Myocyte (in vitro differentiated cells): Measurements from ENCODE around the gene IFT74. TPM values are rescaled to one million over a fixed set of nuclear protein-coding genes. Genes with fewer than 3 reads are reported as not detected.

ENCODE experiments used
- DNase-seq: peaks from one replicate; pipeline ENCODE4 v3.0.0-alpha.2; 2012; ENCODE audit warnings: low read depth
- polyA plus RNA-seq: library from polyadenylated mRNA; unstranded; fragments of >200 nt; gene quantifications from one replicate; pipeline ENCODE4 v1.2.1, GENCODE V29; 2012; ENCODE audit warnings: missing spikeins
- total RNA-seq: library from RNA; depleted of rRNA; stranded (reverse); fragments of >200 nt; gene quantifications from 2 replicates; pipeline ENCODE4 v1.2.3, GENCODE V29; 2014

The IFT74 gene
- 20.0 and 30.8 TPM in 2 replicates for total RNA-seq
- 6.8 TPM for polyA plus RNA-seq

DNA sequence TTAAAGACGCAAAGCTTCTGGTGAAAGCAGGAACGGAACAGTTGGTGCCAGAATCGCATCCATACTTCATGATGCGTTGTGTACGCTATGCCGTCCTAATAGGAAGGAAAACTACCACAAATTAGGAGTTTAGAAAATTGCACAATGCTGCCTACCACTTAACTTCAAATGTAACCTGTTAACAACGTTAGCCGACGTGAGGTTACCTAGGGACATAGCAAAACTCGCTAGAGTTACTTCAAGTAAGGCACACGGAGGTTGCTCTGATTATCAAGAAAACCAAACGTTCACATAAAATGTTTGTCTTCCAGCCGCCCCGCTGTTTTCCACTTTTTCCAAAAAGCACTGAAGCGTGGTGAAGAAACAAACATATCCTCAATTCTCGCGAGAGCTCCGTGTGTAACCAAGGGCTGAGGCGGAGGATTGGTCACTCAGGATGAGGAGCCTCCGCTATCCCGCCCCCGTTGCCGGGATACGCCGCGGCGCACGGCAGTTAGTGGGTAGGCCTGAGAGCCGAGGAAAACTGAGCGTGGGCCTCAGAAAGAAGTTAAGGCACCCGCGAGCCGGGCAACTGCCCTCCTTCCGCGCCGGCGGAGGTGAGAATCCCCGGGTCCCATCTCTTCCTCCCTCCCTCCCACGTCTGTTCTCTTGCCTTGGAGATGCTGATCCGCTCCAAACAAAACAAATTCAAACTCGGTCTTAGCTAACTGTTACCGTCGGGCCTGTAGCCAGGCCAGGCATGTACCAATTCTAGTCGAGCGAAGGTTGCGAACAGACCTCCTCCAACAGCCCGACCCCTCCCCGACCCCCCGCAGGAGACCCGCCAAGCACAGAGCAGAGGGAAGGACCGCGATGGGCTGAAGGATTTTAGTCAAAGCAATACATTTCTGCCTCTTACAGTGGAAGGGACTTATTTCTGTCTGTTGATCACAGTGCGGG, at the start of gene IFT74:
TSS of gene IFT74 (plus strand) at position 492 of the 939 bp plus-strand sequence. CDS start 5,556 bp downstream, outside the sequence.
- DNase-seq = peak; percentile 100

DNA sequence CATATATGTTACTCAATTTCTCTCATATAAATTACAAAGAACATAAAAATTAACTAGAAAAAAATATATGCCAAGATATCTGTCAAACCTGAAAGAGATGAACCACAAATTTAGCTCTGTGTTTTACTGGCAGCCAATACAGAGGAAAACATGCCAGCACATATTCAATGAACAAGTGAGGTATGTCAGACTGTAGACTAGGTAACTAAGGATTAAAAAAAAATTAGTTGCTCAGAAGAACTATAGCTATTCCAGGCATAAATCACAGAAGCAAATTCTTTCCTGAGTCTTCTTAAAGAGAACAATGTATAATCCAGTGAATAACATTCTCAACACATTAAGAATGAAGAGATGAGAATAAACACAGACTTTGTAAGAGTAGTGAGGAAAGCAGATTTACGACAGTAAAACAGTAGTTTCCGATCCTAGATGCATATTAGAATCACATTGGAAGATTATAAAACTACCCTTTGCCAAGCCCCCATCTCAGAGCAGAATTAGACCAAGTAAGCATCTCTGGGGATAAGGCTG, 43.0 kb upstream of the IFT74 start:
- no peak for DNase-seq

DNA sequence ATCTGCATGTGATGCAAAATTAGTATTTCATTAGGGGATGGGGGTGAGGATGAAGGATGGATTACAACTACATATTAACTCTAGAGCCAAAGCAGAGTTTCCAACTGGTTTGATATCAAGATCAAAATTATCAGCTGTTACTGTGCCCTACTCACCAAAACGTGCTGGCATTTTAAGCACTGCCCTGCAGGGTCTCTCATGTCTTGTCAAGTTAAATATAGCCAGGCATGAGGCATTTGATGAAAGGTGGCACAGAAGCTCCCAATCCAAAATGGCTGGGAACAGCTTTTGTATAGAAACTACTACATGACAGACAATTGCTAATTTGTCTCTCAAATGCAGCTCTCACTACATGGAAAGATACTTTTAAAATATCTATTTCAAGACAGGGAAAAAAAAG, 36.5 kb upstream of the IFT74 start:
- DNase-seq = peak; percentile 54

DNA sequence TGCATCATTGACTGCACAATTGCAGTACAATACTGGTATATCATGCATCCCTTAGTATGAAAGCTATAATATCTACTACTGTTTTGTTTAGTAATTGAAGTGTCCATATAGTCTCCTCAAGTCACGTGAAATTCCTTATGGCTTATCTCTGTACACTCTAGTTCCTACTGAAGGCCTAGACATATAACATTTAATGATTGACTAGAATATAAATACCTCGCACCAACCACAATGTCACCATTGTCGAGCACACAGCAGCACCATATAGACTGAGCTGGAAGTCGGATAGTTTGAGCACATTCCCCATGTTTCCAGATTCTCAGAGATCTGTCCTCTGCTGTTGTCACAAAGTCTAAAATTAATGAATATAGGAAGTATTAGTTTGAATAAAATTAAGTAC, 30.6 kb upstream of the IFT74 start:
- no peak for DNase-seq

DNA sequence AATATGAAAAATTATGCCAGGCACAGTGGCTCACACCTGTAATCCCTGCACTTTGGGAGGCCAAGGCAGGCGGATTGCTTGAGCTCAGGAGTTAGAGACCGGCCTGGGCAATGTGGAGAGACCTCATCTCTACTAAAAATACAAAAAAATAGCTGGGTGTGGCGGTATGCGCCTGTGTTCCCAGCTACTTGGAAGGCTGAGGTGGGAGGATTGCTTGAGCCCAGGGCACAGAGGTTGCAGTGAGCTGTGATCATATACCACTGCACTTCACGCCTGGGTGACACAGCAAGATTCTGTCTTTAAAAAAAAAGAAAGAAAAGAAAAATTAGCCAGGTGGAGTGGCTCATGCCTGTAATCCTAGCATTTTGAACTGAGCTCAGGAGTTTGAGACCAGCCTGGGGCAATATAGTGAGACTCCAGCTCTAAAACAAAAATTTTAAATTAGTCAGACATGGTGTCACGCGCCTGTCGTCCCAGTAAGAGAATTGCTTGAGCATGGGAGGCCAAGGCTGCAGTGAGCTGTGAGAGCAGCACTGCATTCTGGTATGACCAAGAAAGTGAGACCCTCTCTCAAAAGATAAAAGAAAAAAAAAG, 27.2 kb upstream of the IFT74 start:
- DNase-seq = no peak

DNA sequence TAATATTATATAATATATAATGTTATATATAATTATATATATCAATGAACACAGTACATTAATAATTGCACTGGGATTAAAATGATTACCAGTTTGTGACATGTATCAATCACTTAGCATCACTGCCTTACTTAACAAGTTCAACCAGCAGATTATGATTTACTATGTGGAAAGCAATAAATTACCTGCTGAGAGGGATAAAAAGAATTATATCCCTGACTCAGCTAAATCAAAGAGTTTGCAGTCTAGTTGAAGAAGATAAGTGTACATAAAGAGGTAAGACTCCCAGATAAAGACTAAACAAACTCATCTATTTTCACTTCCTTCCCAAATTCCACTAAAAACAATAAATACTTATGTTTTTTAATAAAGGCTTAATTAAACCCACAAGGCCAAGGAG, 20.4 kb upstream of the IFT74 start:
- DNase-seq = no peak

DNA sequence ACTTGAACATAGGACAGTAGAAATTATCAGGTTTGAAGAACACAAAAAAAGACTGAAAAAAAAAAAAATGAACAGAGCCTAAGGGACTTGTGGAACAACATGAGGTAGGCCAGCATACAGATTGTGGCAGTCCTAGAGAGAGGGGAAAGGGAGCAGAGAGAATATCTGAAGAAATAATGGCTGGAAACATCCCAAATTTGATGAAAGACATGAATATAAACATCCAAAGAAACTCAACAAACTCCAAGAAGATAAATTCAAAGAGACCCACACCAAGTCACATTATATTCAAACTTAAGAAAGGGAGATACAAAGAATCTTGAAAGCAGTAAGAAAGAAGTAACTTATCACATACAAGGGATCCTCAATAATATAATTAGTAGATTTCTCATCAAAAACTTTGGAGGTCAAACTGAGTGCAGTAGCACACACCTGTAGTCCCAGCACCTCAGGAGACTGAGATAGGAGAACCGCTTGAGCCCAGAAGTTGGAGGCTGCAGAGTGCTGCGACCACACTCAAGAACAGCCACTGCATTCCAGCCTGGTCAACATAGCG, 18.3 kb upstream of the IFT74 start:
- no peak for DNase-seq

DNA sequence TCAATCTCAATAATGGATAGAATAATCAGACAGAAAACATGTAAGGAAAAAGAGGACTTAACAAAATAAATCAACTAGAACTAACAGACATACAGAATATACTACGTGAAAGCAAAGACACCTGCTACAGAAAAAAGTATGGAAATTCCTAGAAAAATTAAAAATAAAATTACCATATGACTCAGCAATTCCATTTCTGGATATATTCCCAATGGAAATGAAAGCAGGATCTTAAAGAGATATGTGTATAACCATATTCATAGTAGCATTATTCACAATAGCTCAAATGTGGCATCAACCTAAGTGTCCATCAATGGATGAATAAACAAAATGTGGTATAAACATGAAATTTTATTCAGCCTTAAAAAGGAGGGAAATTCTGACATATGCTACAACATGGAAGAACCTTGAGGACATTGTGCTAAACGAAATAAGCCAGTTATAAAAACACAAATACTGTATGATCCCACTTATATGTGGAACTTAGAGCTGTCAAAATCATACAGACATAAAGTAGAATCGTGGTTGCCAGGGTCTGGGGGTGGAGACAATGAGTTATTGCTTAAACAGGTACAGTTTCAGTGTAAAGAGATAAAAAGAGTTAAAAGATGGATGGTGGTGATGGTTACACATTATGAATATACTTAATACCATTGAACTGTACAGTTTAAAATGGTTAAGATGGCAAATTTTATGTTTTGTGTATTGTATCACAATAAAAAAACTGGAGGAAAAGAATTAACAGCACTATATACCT, 16.1 kb upstream of the IFT74 start:
- DNase-seq = no peak

DNA sequence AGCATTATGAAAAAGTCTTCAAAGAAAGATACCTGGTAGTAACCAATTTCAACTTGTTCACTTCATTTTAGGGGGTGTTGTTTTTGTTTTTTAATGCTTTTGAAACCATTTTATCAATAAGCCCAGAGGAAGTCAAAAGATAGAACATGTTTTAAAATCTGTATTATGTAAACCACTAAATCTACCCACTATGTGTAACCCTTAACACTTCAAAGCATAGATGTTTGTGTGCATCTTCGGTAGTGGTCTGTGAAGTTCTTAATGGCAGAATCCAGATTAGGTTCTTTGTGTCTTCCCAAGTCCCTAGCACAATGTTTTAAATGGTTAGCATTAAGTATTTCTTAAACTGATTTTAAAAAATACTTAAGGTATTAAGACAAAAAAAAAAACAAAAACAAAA, 15.4 kb upstream of the IFT74 start:
- DNase-seq = no peak

DNA sequence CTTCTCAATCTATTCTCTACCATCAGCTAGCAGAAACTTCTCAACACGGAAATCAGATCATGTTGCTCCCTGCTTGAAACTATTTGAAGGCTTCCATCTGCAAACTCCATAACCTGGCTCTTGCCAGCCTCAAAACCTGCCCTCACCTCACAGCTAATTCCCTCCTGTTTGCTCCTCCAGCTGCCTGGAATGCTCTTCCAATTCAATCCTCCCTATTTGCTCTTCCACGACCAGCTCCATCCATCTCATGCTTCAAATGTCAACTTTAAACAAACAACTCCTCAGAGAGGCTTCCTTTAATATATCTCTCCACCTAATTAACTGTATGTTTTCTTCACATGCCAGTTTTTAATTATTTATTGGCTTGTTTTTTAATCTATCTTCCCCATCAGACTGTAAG, 10.6 kb upstream of the IFT74 start:
- DNase-seq = no peak

DNA sequence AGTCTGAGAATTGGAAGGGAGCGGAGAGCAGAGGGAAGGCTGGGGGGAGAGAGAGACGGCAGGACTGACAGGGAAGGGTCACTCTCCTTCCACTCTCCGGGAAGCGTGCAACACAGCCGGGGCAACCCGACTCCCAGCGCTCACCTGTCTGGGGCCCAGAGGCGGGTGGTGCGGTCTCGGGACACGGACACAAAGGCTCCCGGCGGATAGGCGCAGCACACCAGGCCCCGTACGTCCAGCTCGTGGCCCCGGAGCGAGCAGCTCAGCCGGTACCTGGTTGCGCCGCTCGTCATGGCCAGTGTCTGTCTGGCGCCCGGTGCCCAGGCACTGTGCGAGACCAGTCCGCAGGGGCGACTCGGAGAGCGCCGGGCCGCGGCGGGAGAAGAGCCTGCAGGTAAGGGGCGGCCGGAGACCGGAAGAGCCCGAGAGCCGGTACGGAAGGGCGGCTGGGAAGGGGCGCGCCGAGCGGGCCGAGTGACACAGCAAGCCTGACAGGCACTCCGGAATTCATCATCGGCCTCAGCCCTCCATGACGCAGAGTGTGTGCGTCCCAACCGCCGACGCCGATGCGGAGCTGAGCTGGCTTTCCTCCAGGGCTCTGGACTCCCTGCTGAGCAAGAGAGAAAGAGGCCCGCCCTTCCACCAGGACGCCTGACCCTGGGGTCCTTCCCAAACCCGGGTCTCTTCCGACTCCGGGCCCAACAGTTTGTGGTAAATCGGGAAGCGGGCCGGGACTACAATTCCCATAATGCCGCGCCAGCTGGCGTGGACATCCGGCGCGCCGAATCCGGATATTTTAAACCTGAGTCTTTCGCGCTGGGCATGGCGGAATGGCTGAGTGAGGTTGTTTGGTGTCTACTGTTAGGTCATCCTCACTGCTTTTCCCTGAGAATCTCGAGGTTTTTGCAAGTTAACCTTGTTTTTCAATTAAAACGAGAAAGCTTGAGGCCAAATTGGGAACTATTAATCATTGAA, 9.2 kb upstream of the IFT74 start, which contains the start of gene PLAA:
TSS of gene PLAA (minus strand) at position 490 of the 975 bp plus-strand sequence. CDS start at position 293, 197 bp downstream.
- peak; percentile 93 for DNase-seq

DNA sequence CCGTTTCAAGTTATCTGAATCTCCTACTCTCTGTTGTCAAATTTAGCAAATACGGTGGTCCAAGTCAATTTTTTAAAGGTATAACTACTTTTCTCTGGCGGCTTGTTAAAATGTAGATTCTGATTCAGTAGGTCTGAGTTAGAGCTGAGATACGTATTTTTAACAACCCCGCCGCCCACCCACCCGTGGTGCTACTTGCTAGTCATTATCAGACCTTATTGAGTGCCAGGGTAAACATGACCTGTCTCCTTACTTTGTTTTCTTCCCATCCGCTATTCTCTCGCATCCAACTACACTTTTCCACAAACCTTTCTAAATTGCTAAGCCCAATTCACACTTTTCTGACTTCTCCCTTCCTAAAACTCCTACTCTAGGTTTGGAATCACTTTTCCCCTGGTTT, 8.5 kb upstream of the IFT74 start:
- no peak for DNase-seq

DNA sequence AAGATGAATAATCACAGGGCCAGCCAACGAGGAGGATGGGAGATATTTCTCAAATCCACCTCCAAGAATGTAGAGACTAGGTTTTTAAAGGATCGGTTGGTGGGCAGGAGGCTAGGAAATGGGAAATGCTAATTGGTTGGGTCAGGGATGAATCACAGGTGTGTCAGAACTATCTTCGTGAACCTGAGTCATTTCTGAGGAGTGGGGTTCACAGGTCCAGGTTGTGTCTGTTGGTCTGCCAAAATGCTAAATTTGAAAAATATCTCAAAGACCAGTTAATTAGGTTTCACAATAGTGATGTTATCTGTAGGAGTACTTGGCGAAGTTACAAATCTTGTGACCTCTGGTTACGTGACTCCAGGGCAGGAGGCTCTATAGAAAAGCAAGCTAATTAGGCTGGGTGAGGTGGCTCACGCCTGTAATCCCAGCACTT, 6.6 kb upstream of the IFT74 start:
- no peak for DNase-seq

DNA sequence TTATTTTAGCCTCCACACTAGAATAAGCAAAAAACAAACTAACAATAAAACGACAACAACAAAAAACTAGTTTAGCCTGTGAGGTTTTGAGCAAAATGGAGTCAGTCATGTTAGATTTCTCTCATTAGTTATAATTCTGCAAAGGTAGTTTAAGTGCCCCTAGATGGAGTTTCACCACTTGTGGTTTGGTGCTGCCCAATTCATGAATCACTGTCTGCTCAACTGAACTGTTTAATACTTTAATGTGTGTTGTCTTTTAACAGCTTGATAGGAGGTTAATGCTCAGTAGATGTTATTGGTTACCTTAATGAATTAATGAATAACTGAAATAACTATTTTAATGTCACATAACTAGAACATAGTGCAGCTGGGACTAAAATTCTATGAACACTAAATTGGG, 5.7 kb upstream of the IFT74 start:
- DNase-seq = no peak

DNA sequence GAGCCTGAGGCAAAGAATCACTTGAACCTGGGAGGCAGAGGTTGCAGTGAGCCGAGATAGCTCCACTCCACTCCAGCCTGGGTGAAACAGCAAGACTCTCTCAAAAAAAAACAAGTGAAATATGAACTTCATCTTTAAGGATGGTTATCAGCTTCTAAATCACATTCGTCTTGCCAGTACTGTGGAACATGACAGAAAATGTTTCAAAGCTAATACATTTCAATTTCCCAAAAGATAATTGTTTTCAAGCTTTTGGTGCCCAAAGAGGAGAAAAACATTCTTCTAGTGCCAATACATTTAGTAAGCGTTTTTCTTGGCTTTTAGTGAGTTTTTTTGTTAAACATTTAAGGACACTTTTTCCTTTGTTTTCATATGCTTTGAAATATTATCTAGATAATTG, 4.4 kb upstream of the IFT74 start:
- no peak for DNase-seq

DNA sequence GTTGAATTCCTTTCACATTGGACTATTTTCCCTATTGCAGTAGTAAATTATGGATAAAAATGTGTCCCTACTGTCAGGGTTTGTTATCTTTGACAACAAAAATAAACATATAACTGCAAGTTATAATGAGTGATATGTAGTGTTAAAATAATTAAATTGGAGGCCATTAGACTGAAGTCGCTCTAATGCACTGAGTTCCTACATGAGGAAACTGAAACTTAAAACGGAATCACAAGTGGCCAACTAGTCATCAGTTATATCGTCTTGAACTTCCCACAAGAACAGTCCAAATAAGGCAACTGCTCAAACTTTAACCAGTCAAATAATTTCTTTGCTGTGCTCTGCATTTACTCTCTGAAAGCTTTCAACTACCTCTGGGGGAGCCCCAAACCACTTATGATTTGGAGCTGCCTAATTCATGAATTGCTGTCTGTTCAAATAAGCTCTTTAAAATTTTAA, 2.1 kb upstream of the IFT74 start:
- peak; percentile 22 for DNase-seq

DNA sequence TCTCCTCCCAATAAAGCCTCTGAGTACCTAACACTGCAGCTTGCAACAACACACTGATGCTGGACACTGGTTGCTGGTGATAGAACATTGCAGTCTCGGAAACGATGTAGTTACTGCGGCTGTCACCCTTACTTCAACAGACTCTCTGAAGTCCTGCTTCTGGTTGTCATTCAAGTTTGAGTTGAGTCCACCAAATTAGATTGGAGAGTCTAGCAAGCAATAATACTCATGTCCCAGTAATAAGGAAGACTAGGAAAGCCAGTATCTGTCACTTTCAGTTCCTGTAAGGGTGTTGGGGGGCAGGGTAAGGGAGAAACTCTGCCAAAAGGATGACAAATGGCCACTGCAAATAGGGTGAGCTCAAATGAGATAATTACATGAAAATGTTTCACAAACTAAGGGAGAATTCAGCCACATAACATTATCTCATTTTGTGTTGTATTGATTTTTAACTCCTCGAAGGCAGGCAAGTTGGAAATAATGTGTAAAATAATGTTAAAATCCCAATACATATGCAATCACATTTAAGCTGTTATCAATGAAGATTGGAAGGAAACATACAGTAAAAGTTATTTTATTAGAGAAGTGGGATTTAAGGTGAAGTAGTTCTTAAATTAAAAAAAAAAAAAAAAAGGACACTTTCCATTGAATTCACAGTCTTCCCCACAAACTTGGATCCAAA, 849 bp upstream of the IFT74 start:
- DNase-seq = peak; percentile 39

DNA sequence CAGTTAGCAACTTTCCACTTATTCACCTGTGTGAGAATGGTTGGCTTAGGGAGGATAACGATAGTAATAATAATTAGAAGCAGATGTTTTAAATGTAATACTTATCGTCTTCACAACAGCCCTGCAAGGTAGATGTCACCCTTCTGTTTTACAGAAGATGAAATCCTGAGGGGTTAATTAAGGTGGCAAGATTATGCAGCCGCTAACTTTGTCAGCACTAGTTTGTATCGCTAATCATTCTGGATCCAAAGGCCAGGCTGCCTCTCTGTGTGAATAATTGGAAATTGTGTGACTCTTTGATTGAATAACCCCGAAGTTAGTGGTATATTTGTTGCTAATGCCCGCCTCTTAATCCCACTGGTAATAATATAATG, 635 bp downstream of the IFT74 start:
- DNase-seq = no peak

DNA sequence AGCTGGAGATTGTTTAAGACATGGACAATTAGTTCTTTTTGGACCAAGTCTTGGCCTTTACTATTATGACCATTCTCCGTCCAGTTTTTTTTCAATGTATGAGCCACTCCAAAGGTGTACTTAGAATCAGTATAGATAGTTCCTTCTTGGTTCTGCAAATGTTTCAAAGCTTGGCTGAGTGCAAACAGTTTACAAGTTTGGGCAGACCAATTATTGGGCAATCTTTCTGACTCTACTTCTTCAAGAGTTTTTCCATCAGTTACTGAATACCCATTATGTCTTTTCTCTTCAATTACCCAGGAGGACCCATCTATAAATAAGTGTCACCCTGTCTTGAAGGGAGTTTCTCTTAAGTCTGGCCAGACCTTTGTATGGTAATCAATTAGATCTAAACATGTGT, 15.5 kb downstream of the IFT74 start:
- DNase-seq = no peak
